ENCODE results near the gene OCA2.
"Not testable (repeated sequence)": the region's sequence is repeated elsewhere in the genome, so short reads cannot be mapped to it uniquely, and the experiment has no call there.

The OCA2 gene

DNA sequence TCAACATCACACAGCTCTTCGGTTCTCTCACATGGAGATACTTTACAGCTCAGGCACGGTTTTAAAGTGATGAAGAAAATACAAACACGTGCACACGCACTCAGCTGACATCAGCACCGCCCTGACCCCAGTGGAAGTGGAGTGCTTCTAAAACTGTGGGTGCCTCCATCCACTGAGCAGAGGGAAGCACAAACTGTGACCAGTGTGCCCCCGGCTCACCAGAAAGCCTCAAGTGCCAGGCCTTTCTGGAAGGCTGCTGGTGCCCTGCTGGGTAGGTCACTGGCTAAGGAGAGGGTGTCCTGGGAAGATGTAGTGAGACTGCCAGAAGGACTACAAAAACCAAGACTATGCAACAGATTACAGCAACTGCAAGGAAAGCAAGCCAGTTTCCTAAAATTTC is 78.5 kb downstream of the OCA2 start:
- no peak for DNase-seq

DNA sequence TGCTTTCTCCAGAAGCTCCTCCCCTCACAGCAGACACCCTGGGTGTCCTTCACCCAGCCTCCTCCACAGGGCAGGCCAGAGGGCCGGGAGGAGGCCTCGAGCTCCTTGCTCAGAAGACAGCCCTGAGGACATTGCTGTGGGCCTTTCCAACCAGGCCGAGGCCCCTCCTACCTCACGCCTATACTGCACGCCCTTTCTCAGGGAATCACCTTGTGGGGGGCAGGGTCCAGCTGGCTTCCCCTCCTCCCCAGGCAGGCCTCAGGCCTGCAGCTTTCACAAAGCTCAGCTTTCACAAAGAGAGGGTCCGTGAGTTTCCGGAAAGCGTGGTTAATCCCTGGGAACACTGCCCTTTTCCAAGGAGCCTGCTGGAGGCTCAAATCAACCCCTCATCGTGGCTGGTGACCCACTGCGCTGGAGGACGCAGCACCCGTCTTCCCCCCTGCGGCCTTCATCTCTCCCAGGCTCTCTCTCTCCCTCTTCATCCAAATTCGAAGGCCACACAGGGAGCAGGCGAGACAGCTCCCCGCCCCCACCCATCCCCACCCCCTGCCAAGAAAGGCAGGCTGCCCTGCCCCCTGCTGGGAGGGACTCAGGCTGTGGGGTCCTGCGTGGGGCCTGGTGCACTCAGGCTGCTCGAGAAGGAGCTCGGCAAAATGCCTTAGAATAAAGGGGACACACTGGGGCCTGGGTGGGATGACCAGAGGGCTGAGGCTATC is 79.4 kb downstream of the OCA2 start:
- DNase-seq, result no peak

DNA sequence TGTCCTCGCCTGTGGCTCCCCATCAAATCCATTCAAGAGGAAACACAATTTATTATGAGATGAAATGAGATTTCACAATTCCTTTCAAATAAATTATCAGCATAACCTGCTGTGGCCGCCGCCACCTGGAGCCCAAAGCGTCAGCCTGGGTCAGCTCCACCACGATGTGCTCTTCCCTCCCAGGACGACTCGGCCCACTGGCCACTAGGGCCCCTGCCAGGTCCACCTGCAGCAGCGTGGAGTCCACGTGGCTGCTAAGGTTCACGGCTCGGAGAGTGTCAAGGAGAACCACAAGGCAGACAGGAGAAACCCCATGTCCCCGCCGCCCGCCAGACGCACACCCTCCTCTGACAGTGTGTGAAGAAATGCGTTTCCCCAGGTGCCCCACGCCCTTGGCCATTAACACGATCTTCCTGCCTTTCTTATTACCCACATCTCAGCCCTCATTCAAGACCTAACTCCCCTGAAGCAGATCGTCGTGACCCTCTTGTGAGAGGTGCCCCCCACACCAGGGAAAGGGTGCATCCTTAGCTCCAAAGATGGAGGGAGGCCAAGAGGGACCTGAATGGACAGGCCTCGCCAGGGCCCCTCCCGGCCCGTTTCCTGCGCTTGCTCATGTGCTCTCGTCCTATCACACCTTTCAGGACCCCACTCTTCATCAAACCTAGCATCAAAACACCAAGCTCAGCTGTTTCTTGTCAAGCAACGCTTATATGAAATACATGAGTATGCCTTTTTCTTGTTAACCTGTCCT is 80.6 kb downstream of the OCA2 start:
- no peak for DNase-seq

DNA sequence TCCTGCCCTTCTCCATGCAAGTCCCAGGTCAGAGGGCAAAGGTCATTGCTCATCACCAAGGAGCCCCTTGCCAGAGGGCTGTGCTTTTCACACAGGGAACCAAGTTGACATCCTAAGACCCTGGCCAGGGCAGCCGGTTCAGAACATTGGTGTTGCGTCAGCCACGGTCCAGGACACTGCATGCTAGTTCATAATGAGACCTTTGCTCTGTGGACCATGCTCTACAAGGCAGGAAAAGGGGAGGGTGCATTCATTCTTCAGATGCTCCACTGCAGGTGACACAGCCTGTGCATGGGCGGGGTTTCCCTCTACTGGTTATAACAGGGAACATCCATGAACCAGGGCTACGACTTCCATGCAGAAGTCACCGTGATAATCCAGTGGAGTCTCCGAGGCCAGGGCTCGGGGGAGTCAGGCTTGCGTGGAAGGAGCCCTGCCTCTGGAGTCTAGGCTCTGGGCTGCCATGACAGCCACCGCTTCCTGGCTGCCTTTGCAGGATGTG is 81.6 kb downstream of the OCA2 start:
- no peak for DNase-seq

DNA sequence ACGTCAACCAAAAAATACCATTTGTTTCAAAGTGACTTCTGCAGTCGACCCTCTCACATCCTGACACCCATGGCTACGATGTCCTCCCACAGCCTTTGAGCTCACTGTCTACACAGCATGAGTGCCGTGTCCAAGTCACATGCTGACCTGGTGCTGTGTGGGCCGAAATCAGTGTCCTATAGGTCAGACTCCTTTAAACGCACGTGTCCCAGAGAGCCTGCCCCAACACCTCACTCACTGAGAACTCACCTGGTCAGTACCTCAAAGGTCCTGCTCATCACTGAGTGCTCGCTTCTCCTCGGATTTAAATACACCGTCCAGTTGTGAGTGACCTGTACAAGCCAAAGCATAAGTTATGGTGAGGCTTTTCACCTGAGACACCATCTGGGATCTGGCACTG is 83.3 kb downstream of the OCA2 start:
- no peak for DNase-seq

DNA sequence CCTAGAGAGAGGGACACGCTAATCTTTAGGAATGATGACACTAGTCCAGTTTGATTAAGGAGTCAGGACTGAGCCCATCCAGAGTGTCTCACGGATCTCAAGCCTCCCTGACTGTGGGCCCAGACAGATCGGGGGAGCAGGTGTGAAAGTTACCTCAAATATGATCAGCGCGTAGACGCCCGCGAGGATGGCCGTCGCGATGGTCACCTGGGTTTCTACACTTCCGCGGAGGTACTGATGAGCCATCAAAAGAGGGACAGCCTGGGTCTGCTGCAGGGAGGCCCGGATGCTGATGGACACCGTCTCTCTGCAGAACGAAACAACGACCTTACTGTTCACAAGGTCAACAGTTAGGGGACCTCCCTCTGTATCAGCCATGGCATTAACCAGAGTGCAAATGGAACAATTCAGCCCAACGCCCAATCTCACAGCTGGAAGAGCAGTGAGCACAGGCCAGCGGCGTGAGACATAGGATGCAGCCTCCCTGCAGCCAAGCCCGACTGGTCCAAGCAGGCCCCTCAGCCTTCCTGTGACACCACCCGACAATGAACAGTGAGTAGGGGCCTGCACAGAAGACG is 84.4 kb downstream of the OCA2 start:
- DNase-seq, result no peak

DNA sequence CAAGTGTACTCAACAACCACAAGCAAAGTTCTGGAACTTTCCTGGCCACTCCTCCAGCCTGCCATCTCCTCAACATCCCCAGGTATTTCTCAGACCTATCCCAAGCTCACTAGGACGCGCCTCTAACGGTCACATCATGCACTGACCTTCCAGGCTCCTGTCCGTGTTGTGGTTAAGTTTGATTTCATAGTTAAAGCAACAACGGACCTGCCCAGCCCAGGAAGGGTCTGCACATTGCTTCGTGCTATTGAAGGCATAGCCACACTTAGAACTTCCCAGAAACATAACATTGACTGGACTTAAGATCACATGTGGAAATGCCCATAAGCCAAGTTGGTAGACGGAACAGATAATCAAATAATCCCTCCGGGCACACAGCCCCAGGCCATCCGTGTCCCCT is 85.1 kb downstream of the OCA2 start:
- no peak for DNase-seq

DNA sequence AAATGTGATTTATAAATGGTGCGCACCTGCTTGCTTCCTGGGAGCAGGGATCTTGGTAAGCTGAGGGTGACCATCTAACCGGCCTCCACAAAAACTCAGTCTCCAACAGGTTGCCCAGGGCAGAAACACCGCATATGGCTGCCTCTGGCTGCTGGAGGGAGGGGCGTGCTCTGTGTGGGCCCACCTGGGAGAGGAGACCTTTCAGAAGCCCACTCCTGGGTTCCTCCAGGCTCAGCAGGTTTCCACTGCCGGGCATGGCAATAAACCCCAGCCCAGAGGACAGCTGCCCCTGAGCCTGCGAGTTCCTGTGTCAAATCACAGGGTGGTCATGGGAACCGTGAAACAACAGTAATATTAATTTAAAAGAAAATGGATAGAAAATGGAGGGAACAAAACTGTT is 85.6 kb downstream of the OCA2 start:
- DNase-seq, result no peak

DNA sequence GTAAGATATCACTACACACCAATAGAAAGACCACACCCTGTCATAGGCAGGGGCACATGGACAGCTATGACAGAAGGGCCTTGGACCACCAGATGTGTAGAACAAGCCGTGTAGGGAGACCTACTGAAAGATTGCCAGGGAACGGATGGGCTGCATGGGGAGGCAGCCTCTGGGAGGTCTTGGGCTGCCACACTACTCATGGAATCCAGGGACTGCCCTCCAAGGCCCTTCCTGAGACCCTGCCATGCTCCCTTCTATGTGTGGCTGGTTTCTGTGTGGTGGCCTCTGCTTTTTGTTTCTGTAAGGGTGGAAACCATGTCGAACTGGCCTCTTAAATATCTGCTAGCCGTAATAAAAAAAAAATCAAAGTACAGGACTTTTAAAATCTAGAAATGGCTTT is 86.9 kb downstream of the OCA2 start:
- no peak for DNase-seq

DNA sequence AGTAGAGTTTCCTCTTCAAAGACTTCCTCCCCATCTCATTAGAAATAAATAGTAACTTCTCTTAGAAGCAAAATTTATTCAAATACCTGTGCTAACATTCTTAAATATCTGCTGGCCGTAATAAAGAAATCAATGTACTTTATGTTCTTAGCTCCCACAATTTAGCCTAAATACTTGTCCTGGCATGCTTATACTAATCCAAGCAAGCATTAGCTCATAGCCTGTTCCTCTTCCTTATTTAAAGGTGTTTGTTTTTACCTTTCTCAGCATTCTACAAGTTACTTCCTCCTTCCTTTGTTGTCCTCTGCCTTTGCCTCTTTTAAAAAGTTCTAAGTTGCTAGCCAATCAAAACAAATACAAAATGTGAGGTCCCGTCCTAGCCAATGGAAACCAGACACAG is 90.9 kb downstream of the OCA2 start:
- not testable (repeated sequence) for DNase-seq

DNA sequence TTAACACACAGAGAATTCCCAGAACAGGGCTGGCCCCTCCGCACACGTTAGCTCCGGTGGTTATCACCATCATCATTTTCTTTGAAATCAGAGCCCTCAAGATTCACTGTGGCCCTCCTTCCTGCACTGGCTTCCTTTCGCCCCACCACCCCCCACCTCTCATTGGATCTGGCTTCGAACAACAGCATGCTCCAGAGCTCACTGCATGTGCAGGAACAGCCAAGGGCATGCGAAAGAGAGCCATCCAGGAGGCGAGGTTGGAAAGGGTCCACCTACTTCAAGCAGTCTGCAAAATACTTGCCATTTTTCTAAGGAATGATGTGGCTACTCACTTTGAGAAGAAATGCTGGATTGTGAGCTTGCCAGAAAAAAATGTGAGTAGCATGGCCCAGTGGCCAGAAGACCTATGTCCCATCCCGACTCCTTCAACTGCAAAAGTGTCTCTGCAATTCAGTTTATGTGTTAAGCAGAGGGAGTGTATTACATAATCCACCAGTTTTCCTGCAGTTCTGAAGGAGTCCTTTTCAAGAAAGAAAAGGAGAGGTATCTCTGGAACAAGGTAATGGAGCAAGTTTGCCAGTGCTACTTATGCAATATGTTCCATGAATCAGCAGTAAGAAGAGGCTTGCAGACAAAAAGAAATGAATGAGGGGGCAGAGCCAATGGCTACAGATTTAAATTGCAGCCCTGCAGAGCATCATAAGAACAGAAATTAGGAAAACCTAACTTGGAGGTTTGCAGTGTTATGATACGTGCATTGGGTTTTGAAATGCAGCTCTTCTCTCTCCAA is 92.8 kb downstream of the OCA2 start:
- DNase-seq, result no peak

DNA sequence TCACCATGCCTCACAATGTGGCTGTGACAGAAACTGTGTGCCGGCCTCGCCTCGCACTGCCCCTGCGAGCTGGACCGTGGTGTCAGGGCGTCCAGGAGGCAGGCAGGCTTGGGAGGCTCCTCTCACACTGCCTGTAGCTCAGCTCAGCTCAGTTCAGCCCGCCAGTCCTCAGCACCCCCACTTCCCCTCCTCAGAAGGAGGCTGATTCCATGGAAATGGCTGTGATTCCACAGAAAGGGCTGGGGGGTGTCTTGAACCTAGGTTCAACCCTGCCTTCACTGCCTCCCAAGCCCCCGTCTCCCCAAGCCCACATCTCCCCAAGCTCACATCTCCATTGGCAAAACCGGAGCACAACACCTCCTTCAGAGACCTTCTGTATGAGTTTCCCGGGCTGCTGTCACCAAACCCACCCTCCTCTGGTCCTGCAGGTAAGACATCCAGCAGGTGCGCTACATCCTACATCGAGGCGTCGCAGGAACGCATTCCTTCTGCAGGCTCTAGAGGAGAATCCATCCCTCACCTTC is 94.0 kb downstream of the OCA2 start:
- DNase-seq, result no peak

DNA sequence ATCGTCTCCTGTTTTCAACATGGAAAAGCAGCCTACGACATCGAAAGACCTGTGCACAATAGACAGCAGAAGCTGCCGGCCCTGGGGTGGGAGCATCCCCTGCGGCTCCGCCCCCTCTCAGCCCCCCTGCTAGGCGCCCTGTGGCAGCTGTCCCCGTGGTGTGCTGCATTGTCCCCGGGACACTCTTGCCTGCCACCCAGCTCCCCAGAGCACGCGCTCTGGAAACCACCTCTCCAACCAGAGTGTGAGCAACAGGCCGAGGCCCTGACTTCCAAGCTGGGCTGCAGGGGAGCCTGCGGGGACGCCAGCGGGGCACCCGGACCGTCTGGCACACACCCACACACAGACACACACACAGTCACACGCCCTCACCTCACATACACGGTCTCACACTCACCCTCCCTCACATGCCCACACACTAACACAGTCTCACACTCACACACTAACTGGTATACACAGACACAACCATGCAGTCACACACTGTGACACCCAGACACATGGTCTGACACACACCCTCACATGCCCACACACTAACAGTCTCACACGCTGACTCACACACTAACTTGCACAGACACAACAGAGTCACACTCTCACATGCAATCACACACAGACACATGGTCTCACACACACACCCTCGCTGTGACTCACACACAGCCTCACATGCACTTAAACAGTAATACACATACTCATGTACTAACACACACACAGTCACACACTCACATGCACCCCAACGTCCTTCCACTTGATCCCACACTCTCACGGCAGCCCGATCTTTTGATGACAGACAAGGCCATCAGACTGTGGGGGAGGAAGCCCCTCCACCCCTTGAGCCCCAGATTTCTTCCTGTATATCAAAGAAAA is 94.7 kb downstream of the OCA2 start:
- DNase-seq, result no peak

DNA sequence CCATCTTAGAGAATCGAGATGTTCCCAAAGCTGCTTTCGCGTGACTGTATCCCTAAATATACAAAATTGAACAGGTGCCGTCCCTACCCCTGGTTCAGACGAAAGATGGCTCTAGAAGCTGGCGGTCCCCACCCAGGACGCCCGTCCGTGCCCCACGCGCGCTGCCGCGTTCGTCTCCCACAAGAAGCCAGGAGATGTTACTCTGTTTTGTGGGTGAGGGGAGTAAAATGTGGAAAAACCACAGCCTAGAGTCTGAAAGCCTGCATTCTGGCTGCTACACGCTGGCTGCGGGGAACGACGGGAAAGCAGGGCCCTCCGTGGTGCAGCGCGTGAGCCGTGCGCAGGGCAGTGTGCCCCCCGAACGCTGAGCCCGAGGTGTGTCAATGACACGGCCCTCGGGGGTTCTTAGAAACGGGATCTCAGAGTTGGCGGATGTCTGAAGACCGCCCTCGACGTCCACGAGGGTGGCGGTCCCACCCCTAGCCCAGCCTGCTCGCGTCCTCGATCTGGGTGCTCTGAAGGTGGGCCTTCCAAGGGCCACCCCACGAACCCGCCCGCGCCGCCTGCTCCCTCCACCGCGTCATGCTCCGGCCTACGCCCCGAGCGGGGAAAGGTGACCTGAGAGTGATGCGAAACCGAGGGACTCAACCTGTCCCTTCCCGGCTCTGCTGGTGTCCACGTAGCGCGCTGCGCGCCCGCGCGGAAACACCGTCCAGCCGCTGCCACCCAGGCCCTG is 95.6 kb downstream of the OCA2 start:
- no peak for DNase-seq

DNA sequence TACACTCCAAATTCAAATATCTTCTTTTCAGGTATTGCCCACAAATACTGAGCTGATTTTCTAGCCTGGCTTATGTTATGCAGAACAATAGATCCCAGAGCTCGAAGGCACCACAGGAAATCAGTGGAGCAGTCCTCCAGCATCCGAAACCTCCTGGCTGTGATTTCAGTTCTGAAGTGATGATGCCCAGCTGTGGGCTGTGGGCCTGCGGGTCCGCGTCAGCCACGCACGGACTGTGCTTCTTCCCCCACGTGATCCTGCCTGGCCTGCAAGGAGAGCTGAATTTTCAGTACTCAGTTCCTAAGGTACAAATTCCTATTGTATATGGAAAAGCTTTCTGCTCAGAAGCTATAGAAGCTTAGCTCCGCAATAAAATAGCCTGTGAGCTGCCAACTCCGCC is 96.2 kb downstream of the OCA2 start:
- DNase-seq, result no peak

DNA sequence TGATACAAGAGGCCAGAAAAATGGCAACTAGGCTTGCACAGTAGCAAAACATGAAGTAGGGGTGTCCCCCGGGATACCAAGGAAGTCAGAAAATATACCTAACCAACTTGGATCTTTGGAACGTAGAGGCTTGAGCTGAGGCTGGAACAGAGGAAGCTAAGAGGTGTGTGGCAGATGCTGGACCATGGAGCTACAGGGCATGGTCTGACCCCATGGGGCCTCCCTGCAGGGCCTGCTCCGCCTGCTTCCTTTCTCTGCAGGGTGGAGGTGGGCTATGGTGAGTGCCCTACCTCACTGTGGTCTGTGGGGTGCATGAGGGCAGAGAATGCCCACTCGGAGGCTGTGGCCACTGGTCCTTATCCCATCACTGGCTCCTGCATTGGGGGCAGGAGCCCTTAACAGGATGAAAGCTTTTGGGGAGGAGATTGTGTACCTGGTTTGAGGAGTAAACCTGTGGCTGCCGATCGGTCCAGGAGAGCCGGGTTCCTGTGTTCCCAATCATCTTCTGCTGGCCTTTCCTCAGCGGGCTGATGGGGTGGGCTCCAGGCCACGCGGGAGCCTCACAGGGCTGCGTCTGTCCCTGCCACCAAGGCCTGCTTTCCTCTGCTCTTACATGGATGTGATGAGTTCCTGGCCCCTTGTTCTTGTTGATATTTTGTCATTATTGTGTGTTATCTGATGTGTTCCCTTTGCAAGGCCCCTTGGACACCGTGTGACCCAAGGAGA is 96.8 kb downstream of the OCA2 start:
- no peak for DNase-seq

DNA sequence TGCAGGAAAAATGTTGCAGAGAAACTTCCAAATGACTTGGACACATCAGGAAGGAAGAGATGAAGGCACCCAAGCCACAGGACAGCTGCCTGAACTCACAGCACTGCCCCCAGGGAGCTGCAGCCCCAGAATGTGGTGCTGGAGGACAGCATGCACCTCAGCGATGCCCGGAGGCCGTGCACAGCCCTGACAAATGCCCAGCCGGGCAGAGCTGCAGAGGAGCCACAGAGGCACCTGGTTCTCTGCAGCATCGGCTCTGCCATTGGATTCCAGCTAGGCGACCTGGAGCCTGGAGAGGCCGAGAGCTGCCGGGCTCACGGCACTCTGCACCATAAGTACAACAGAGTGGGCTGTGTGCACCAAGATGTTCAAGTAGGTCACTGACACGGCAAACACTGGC is 97.5 kb downstream of the OCA2 start:
- DNase-seq, result no peak

DNA sequence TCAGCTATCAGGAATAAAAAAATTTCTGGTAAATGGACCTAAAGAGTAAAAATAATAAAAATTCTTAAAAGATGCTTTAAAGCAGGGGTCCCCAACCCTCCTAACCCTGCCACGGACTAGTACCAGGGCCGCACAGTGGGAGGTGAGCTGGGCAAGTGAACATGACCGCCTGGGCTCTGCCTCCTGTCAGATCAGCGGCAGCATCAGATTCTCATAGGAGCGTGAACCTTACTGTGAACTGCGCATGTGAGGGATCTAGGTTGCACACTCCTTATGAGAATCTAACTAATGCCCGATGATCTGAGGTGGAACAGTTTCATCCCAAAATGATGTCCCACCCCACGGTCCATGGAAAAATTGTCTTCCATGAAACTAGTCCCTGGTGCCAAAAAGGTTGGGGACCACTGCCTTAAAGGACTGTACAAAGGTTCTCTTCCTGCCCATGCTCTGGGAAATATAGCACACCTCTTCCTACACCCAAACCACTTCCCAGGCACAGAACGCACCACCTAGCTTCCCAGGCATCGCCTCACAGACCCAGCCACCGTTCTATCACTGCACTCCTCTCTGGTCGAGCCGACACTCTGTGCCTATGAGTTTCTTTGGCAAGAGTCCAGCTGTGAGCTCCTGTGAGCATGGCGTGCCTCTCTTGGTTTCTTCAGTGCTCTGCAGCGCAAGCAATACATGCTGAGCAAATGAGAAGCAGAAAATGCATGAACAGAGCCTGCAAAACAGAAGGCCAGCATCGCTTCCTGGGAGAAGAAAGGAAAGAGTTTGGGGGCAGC is 104.9 kb downstream of the OCA2 start:
- DNase-seq, result no peak

DNA sequence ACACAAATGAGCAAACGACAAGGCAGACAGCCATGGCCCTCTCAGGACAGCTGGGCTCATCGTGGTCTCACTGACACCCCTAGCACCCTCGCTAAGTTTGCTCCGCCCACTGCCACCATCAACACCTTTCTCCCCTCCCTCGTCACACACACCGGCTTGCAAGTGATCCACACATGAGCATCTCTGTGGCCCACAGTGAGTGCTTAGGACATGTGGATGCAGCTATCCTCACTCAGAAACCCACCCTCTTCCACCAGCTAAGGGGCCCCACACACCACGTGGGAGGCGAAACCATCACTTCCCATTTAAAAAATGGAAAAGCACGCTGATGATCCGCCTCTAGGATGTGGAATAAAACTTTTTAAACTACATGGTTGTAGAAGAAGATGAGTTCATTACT is 105.6 kb downstream of the OCA2 start:
- DNase-seq, result no peak
